ENCODE results near the gene PLXNC1. TPM values are rescaled to one million over a fixed set of nuclear protein-coding genes. Genes with fewer than 3 reads are reported as not detected.

PLXNC1 gene
- total RNA-seq (2021; fragmentation: NEBNext Ultra II Directional; extraction: Animal tissue kit (Norgen Biotek cat#: 25700)) = under 1 TPM; 0.18 to 0.40 (median 0.22) TPM
- long read RNA-seq = 0 reads

- Mint-ChIP-seq H3K4me3 (peak within 1 kb of the TSS; percentile 24), H3K9me3 (no peaks in the 10 kb centered on the region), H3K27ac (no peak within 1 kb of the TSS), H3K36me3 (ENCODE audit: low read depth) (no peaks in the 10 kb centered on the region), H3K4me1 (ENCODE audit: low read depth) (peaks cover 7% of the 10 kb centered on the region), H3K27me3 (ENCODE audit: insufficient read depth) (peaks cover 49% of the 10 kb centered on the region)
- TF ChIP-seq CTCF (IDR thresholded peaks at IDR 0.05) = no peak
- DNase-seq = no peak
Observed at GRCh38 chr12:94147991-94148738, at the start of gene PLXNC1. TSS of gene PLXNC1 (plus strand) at chr12:94148577. CDS start at chr12:94148972, 395 bp downstream.

- H3K4me1 Mint-ChIP-seq (ENCODE audit: low read depth) = peaks cover 70% of the 10 kb centered on the region
- TF ChIP-seq CTCF (IDR thresholded peaks at IDR 0.05) = no peak
- no peaks in the 10 kb centered on the region for H3K36me3 Mint-ChIP-seq (ENCODE audit: low read depth)
- peaks cover 3% of the 10 kb centered on the region; the same call in 1 of the 2 replicates for H3K27me3 Mint-ChIP-seq (ENCODE audit: insufficient read depth)
- no peak for DNase-seq
- no peak overlapping the region for H3K4me3 Mint-ChIP-seq
- H3K9me3 Mint-ChIP-seq = no peaks in the 10 kb centered on the region
- H3K27ac Mint-ChIP-seq = no peak overlapping the region; the same call in 1 of the 2 replicates
Observed at GRCh38 chr12:94099191-94099590, 49.2 kb upstream of the PLXNC1 start.

DNA sequence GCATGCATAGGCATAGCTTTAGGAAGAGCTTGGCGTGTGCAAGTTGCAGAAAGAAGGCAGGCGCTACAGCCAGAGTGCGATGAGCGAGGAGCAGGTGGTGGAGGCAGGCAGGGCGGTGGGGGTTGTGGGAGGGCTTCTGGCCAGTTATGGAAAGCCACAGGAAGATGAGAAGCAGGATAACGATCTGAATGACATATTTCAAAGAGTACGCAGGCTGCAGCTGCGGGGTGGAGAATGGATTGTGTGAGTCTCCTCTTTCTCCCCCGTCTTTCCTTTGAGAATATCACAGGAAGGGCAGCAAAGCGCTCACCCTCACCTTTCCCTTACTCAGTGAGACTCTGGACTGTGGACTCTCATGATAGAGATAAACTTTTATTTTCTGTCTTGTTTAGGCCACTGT, 48.7 kb upstream of the PLXNC1 start:
- H3K4me3 Mint-ChIP-seq = no peak overlapping the region
- DNase-seq = no peak
- TF ChIP-seq CTCF (IDR thresholded peaks at IDR 0.05) = no peak
- no peak overlapping the region for H3K27ac Mint-ChIP-seq
- no peaks in the 10 kb centered on the region for H3K27me3 Mint-ChIP-seq (ENCODE audit: insufficient read depth)
- no peaks in the 10 kb centered on the region for H3K9me3 Mint-ChIP-seq
- no peaks in the 10 kb centered on the region for H3K36me3 Mint-ChIP-seq (ENCODE audit: low read depth)
- peaks cover 73% of the 10 kb centered on the region for H3K4me1 Mint-ChIP-seq (ENCODE audit: low read depth)

GRCh38 chr12:94100211-94100627, 48.2 kb upstream of the PLXNC1 start:
- Mint-ChIP-seq H3K27me3 (ENCODE audit: insufficient read depth) (no peaks in the 10 kb centered on the region), H3K4me3 (0 out of 2 replicates have a peak overlapping the region, but pooled peaks have one; percentile 28), H3K27ac (no peak overlapping the region), H3K36me3 (ENCODE audit: low read depth) (no peaks in the 10 kb centered on the region), H3K4me1 (ENCODE audit: low read depth) (peaks cover 73% of the 10 kb centered on the region), H3K9me3 (no peaks in the 10 kb centered on the region)
- TF ChIP-seq CTCF (IDR thresholded peaks at IDR 0.05) = no peak
- DNase-seq = no peak

DNA sequence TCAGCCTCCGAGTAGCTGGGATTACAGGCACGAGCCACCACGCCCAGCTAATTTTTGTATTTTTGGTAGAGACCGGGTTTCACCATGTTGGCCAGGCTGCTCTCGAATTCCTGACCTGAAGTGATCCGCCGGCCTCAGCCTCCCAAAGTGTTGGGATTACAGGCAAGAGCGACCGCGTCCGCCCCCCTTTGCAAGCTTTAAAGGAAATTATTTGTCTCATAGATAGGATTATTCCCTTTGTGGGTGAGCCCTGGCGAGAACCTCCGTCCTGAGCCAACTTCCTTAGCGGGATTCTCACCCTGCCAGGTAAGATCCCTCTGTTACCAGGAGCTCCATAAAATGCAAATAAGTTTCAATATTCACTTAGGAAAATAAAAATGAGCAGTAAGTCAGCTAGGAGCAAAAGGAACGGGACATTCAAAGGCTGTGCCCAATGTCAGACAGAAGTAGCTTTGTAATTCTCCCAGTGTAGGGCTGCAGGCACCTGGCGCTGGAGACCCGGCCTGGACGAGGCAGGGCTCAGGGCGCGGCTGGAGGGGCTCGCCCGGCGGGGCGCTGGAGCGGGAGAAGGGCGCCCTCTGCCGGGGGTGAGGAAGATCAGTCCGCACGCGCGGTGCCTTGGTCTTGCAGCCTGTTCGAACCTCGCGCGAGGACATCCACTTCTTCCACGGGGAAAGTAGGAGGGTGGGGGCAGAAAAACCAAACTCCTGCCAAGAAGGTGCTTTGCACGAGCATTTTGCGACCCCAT, 47.2 kb upstream of the PLXNC1 start:
- no peaks in the 10 kb centered on the region for H3K36me3 Mint-ChIP-seq (ENCODE audit: low read depth)
- peak; percentile 48 for DNase-seq
- H3K27ac Mint-ChIP-seq = peak overlapping the region; percentile 83
- no peaks in the 10 kb centered on the region for H3K9me3 Mint-ChIP-seq
- peak; percentile 99 for TF ChIP-seq CTCF (IDR thresholded peaks at IDR 0.05)
- H3K4me3 Mint-ChIP-seq = peak overlapping the region; percentile 91
- peaks cover 73% of the 10 kb centered on the region for H3K4me1 Mint-ChIP-seq (ENCODE audit: low read depth)
- H3K27me3 Mint-ChIP-seq (ENCODE audit: insufficient read depth) = no peaks in the 10 kb centered on the region
